ENCODE results near the gene ESRRA.
"Not testable (repeated sequence)": the region's sequence is repeated elsewhere in the genome, so short reads cannot be mapped to it uniquely, and the experiment has no call there.

Gene ESRRA

GRCh38 chr11:64304316-64305072 is 830 bp upstream of the ESRRA start:
- ChIA-PET POLR2A (ENCODE audit: low non-redundant PET) (interaction anchor here (0.5 to 2.0 kb wide), 3 partner anchors 13 to 85 kb away, joined by 3 to 9 read pairs (median 3); partner anchors contain the start of genes PRDX5 and TRMT112), CTCF (interaction anchor here (0.6 to 1.3 kb wide), 9 partner anchors 9 to 118 kb away, joined by 3 to 5 read pairs (median 4); partner anchors contain the start of genes PLCB3 and STIP1)
- TF ChIP-seq CTCF (conservative IDR thresholded peaks at IDR 0.05; ENCODE audit: low read depth): peak; percentile 85
- peak overlapping the region; percentile 100 for H3K27ac ChIP-seq
- DNase-seq (ENCODE audit: low spot score): peak; percentile 66

DNA sequence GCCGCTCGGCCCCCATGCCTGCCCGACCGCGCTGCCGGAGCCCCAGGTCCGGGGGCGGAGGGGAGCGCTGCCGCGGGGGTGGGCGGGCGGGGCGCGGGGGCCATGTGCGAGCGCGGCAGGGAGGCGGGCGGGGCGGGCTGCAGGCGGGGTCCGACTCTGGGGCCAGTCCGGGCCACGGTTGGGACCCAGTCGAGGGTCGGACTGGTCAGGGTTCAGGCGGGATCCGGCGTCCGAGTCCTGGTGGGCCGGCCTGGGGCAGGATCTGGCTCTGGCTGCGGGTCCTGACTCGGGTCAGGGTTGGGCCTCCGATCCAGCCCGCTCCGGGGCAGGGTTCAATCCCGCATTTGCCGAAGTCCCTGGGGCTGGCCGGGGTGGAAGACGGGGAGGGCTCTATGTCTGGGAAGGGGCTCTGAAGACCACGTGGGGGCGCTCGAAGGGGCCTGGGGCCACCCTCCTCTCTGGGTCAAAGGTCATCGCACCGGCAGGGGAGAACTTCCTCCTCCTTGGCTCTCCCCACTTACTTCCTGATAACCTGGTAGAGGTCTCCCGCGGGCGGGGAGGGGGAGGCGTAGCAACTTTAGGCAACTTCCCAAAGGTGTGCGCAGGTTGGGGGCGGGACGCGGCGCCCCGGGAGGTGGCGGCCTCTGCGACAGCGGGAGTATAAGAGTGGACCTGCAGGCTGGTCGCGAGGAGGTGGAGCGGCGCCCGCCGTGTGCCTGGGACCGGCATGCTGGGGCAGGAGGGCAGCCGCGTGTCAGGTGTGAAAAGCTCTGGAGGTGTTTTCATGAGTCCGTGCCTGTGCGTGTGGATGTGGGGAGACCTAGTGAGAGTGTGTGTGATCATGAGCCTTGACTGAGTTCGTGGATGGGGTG is 603 bp downstream of the ESRRA start:
- ChIA-PET CTCF (interaction anchor here (0.6 to 0.9 kb wide), 7 partner anchors 24 to 117 kb away, joined by 3 to 6 read pairs (median 4); no protein-coding TSS in a partner anchor), POLR2A (ENCODE audit: low non-redundant PET) (interaction anchor here (2.0 kb wide), 1 partner anchor 12 kb away, joined by 9 read pairs; the partner anchor contains the start of genes PRDX5 and TRMT112)
- DNase-seq (ENCODE audit: low spot score): no peak
- peak; percentile 50 for TF ChIP-seq CTCF (conservative IDR thresholded peaks at IDR 0.05; ENCODE audit: low read depth)
- peak overlapping the region; percentile 100 for H3K27ac ChIP-seq

DNA sequence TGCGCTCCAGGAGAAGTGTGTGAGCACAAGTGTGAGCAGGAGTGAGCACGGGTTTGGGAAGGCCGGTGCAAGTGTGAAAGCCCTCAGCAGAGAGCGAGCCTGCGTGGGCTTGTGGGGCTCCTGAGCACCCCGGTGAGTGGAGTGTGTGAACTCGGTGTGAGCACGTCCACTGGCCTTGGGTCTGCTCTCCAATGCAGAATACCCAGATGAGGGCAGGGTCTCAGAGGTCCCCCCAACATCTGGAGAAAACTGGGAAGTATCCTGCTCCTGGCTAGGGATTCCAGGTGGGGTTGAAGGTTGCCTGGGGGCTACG is 1.2 kb downstream of the ESRRA start:
- H3K27ac ChIP-seq: peak overlapping the region; percentile 100
- ChIA-PET POLR2A (ENCODE audit: low non-redundant PET) (interaction anchor here (1.1 kb wide), 1 partner anchor 35 kb away, joined by 3 read pairs; no protein-coding TSS in a partner anchor), CTCF (interaction anchor here (0.6 to 0.9 kb wide), 5 partner anchors 26 to 116 kb away, joined by 3 to 6 read pairs (median 3); no protein-coding TSS in a partner anchor)
- no peak for DNase-seq (ENCODE audit: low spot score)
- no peak for TF ChIP-seq CTCF (conservative IDR thresholded peaks at IDR 0.05; ENCODE audit: low read depth)

GRCh38 chr11:64306876-64307622 is 1.7 kb downstream of the ESRRA start:
- POLR2A ChIA-PET (ENCODE audit: low non-redundant PET): interaction anchor here (0.6 to 1.1 kb wide), 2 partner anchors 35 to 122 kb away, joined by 3 to 8 read pairs; no protein-coding TSS in a partner anchor
- H3K27ac ChIP-seq: peak overlapping the region; percentile 100
- DNase-seq (ENCODE audit: low spot score): no peak

GRCh38 chr11:64307795-64308194 is 2.5 kb downstream of the ESRRA start:
- peak overlapping the region; percentile 100 for H3K27ac ChIP-seq
- CTCF ChIA-PET: interaction anchor here (0.7 kb wide), 1 partner anchor 41 kb away, joined by 4 read pairs; no protein-coding TSS in a partner anchor
- POLR2A ChIA-PET (ENCODE audit: low non-redundant PET): interaction anchor here (0.6 to 1.1 kb wide), 2 partner anchors 36 to 123 kb away, joined by 3 to 8 read pairs; no protein-coding TSS in a partner anchor
- DNase-seq (ENCODE audit: low spot score): not testable (repeated sequence)

More at GRCh38 chr11:64306876-64307622, 1.7 kb downstream of the ESRRA start:
- TF ChIP-seq CTCF (conservative IDR thresholded peaks at IDR 0.05; ENCODE audit: low read depth): no peak
- CTCF ChIA-PET: interaction anchor here (0.6 to 0.9 kb wide), 5 partner anchors 25 to 116 kb away, joined by 3 to 6 read pairs (median 4); no protein-coding TSS in a partner anchor

- ChIA-PET CTCF (interaction anchor here (0.9 kb wide), 1 partner anchor 12 kb away, joined by 3 read pairs; no protein-coding TSS in a partner anchor), POLR2A (ENCODE audit: low non-redundant PET) (no interaction called here)
- DNase-seq (ENCODE audit: low spot score): no peak
- peak overlapping the region; percentile 100 for H3K27ac ChIP-seq
- no peak for TF ChIP-seq CTCF (conservative IDR thresholded peaks at IDR 0.05; ENCODE audit: low read depth)
These were observed 7.6 kb downstream of the ESRRA start for GRCh38 chr11:64312947-64313346.
